HG03045 (cell line): Measurements from ENCODE around the gene PCP4L1.

Experiments used
- ATAC-seq: cut with Tn5 transposase; IDR thresholded peaks from one replicate; pipeline ENCODE4 v1.9.1; 2021; ENCODE audit warnings: mild to moderate bottlenecking, moderate library complexity; ENCODE audit not compliant: unreplicated experiment

Gene PCP4L1

DNA sequence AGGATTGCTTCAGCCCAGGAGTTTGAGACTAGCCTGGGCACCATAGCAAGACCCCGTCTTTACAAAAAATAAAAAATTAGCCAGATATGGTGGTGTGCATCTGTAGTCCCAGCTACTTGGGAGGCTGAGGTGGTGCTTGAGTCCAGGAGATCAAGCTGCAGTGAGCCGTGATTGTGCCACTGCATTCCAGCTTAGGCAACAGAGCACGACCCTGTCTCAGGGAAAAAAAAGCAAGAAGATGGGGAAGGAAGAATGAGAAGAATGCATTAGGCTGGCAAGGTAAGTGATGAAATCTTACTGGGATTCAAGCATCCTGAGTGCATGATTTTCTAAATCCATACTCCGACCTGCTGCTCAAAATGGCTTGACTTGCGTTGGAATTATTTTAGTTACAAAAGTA lies 6.8 kb downstream of the PCP4L1 start:
- no peak for ATAC-seq

DNA sequence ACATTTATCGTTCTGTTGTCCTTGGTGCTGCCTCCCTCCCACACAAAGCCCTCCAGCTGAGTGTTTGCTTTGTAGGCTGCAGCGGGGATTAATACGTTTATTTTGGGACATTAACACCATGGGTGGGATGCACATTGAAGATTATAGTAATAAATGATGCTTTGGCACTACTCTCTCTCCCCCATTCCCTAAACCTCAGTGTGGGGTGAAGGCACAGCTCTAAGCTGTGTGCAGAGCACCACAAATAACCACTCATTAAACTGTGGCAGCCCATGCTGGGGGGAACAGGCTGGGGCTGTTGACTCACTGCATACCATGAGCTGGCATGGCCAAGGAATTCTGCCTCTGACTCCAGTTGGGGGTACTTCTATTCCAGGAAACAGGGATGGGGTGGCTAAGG lies 7.7 kb downstream of the PCP4L1 start:
- ATAC-seq, result no peak

DNA sequence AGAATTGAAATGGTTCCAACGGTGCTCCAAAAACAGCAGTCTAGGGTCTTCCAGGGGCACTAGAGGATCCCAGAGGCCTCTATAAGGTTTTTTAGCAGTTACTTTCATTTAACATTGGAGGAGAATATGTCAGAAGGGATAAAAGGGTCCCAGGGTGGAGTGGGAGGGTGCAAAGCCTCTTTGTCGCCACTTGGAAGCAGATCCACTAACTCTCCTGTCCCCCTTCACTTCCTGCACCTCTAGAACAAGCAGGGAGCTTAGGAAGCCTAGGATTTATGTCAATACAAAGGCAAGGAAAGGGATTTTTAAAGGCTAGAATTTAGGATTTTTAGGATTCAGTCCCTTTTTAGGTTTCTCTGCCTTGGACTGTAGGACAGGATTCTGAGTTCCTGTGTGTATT lies 8.3 kb downstream of the PCP4L1 start:
- ATAC-seq, result no peak

DNA sequence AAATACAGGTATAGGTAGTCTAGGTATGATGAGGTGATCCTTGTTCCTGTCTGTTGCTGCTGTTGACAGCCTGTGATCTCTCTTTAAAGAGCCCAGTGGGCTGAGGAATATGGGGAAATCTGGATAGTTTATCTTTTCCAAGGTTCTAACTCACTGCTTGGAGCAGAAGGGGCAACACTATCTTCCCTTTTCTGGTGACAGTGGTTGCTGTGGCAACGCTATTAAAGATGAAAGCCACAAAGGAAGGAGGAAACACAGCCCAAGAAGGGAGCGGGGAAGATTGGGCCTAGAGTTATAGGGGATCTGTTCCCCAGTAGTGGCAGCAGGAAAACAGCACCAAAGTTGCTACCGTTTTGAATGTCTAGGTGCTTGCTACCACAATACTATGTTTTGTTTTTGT lies 8.8 kb downstream of the PCP4L1 start:
- ATAC-seq, result no peak

DNA sequence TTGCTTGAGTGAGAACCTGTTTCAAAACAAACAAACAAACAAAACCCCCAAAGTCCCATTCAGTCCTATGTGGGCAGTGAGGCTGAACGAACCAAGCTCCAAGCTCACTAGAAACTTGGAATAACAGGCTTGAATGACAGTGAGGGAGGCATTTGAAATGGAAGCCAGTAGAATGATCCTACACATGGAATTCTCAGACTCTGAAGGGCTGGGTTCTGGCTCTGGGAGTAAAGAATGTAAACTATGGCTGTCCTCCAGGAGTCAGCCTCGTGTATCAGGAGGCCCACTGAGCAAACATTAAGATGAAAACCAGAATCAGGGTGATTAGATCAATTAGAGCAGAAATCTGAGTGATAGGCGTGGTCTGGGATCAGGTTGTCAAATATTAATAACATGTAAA lies 14.9 kb downstream of the PCP4L1 start:
- no peak for ATAC-seq

DNA sequence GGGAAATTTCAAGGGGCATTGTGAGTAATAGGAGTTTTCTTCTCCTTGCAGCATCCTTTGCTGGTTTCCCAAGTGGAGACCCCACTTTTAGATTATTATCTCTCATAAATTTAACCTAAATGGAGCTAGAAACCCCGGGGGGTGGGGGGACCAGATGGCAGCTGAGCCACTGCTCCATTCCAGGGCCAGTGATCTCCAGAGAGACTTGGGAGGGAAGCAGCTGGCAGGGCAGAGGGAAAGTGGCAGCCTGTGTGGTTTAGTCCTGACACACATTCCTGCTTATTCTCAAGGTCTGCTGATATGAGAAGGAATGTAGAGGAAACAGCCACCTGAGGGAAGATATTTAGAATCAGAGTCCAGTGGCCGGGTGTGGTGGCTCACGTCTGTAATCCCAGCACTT lies 16.3 kb downstream of the PCP4L1 start:
- ATAC-seq, result no peak

DNA sequence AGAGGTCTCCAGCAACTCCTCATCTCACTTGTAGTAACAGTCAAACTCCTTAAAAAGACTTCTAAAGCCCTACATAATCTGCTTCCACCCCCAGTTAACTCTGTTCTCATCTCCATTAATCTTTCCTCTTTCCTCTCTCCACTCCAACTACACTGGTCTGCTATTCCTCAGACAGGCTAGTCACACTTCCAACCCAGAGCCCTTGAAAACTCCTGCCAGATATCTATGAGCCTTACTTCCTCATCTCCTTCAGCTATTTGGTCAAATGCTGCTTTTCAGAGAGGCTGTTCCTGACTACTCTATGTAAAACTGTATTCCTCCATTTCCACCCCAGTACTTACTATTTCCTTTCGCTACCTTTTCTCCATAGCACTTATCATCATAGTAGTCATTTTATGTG lies 24.4 kb downstream of the PCP4L1 start:
- ATAC-seq, result no peak

DNA sequence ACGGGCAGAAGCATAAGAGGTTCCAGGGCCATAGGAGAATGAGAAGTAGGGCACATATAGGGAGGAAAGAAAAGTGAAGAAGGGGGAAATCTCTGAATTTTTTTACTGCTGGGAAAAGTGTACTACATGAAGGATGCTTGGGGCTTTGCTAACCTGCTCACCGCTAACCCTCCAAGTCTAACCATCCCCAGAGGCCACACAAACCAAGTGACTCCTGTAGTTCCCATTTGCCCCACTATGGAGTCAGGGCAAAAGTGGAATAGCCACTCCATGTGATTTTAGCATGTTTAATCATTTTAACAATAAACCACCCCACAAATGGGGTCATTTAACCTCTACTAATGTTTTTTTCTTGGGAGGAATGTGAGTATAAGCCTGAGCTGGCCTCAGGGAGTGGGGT lies 26.6 kb downstream of the PCP4L1 start:
- ATAC-seq, result no peak

DNA sequence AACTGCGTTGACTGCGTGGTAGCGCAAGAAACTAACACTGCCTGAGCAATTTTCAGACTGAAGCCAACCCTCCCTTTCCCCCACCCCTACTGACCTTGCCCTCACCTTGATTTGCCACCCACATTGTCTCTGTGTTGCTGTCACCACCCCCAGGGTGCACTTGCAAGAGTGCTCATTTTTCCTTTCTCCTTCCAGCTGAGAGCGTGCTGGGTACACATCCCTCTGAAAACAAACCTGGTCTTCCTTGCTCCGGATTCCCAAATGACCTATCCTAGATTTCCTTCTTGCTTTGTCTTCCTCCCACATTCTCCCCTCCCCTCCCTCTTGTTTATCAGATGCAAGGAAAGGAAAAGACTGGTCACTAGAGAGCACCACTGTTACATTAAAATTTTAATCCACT lies 27.0 kb downstream of the PCP4L1 start:
- ATAC-seq, result no peak

DNA sequence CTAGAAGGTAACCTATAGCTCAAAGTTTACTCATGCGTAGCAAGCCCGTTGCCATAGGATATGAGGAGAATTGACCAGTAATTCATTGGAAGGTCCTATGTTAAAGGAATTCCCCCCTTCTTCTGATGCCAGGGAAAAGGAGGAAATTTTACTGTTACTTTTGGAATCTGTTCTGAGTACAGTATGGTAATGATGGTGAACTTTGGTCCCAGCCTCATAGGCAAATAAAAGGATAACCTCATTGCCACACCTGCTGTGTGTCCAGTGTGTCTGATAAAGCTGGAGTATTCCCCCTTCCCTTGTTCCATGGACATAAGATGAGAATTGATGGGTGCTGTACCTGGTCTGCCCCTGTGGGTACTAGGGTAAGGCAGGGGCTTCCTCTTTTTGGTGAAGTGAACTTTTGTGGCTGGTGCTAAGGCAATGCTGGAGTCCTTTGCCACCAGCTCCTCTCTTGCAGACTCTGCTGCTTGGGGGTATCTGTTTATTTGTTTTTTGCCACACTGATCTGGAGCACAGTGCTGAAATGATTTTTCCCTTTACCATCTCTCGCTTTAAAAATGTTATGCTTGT lies 29.0 kb downstream of the PCP4L1 start:
- no peak for ATAC-seq

DNA sequence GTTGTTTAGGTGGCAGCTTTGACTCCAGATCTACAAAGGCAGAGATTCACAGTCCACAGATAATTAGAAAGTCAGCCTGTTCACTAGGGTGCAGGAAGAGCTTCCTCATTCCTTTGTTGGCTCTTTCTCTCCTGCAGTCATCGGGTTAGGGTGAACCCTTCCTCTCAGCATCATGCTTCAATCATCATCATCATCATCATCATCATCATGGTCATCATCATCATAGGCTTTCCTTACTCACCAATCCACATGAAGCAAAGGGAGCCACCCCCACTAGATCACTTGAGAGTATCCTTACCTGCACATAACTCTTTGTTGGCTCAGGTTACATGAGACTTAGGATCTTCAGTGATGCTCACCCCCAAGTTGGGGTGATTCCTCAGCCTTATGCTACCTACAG lies 32.2 kb downstream of the PCP4L1 start:
- no peak for ATAC-seq

DNA sequence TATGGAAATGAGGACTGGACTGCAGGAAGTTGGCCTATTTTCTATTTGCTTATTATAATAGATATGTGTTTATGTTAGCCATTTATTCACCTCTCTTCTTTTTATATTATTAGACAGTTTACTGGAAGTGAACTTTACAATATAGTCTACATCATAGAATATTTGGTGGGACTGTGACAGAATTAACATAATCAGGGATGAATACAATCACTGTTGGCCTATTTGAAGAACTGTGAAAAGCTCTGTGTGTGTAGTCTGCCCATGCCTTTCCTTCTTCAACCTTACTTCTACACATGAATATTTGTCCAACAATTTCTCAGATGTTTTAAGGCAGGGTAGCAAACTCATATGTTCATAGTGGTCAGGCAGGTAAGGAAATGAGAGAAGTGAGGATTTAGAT lies 38.9 kb downstream of the PCP4L1 start:
- no peak for ATAC-seq

DNA sequence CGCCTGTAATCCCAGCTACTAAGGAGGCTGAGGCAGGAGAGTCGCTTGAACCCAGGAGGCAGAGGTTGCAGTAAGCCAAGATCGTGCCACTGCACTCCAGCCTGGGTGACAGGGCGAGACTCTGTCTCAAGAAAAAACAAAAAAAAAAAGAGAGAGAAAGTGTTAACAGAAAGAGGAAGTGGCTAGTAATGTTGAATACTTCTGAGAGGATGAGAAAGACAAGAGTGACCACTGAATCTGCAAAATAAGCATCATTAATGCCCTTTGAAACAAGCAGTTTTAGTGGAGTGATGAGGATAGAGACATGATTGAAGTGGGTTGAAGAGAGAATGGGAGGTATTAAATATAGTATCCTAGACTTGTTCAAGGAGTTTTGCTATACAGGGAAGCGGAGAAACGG lies 39.6 kb downstream of the PCP4L1 start:
- no peak for ATAC-seq

DNA sequence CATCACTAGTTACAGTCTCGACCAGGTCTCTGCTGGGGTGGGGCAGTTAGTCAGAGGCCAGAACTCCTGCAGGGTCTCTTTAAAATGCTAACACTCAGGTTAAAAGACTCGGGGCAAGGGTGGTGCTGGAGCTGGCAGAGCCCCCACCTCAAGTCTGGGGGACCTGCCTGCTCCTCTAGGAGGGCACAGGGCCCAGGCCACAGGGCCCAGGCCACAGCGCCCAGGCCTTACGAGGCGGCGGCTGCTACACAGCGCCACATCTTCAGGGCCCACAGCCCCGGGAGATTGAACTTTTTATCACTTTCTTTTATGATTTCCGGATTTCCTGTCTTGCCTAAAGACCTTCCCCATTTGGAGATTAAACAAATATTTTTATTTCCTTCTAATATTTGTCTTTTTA lies 40.8 kb downstream of the PCP4L1 start:
- no peak for ATAC-seq

DNA sequence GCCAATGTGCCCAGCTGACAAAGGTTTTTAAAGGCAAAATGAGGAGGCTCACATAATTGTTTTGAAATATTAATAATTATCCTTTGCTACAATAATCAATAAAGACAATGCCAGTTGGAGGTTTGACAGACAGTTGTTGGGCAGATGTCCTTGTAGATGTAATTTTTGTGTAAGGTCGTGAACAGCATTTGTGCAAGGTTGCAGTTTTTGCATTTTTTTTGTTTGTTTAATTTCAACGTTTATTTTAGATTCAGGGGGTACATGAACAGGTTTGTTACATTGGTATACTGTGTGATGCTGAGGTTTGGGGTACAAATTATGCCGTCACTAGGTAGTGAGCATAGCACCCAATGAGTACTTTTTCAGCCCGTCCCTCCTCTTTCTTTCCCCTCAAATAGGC lies 41.9 kb downstream of the PCP4L1 start:
- no peak for ATAC-seq

DNA sequence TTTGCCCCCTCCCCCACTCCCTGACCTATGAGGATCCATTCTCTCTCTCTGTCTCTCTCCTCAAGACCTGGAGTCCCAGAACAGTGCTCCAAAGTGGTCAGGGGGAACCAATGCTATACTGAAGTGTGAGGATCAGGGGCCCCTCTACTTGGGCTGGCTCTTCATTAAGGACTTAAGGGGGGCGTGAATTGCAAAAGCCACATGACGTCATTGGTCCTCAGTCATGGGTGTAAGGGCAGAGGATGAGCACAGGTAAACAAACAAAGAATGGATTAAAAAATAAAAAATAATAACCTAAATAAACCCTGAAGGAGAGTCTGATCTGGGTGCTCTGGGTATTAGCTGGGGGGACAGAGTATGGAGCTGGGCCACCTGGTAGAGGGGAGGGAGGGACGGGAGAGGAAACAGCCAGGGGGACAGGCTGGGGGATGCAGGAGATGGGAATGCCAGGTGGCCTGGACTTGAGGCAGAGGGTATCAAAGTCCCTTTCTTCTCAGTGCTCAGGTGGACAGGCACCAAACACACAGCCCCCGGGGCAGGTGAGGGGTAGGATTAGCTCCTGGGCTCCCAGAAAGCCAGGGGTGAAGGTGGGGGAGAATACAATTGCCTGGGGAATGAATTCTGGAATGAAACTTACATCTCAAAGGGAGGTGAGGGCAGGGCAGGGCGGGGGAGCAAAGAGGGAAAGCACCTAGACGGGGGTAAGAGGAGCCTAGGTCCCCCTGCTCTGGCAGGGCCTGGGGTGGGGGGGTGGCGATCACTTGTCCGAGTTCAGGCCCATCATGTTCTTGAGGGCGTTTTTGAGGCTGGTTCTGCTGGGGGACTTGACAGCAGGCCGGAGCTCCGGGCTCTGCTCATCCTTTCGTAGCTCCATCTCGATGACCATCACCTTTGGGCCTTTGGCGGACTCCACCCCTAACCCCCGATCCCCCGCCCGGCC lies 46.7 kb downstream of the PCP4L1 start:
- no peak for ATAC-seq

DNA sequence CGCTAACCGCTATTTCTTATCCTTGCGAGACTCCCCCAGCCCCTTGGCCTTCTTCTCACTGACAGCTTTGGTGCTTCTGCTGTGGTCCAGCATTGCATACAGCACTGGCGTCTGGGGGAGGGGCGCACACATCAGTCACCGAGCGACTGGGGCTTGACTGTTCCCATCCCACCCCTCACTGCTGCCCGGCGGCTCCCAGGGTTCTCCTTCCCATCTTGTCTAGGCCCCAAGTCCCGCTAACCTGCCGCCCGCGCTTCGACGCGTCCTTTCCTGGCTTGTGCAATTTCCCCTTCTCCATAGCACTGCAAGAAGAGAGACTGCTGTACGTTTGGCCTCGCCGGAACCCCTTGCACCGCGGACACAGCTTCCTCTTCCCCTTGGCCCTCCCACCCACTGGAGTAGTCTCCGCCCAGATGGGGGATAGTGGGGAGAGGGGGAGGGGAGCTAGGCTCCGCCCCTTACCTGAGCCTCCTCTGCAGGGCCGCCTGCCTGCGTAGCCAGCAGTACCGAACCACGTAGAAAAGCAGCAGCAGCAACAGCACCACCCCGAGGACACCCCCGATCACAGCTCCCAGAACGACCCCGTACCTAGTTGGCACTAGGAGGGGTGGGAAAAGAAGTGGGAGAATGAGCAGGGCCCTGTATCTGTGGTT lies 47.4 kb downstream of the PCP4L1 start:
- peak; percentile 73 for ATAC-seq

DNA sequence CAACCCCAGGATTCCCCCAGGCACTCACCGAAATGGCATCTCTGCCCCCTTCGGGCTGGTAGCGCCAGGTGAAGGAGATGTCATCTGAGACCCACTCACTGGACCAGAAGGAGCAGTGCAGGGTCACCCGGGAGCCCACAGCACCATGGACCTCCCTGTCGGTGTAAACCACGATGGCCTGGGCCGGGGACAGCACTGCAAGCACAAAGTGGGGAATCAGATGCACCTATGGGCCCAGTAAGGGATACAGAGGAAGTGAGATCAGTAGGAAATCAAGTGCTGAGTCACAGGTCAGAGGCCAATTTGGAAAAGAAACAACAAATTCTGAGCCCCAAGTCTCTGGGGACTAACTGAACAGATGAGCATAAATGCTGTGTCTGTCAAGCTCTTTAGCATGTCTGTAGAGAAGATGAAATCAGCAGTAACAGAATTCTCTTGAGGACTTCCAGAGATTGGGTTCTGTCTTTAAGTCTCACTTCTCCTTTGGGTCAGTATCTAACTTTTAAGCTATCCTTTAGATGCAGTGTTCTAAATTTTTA lies 48.8 kb downstream of the PCP4L1 start:
- no peak for ATAC-seq

DNA sequence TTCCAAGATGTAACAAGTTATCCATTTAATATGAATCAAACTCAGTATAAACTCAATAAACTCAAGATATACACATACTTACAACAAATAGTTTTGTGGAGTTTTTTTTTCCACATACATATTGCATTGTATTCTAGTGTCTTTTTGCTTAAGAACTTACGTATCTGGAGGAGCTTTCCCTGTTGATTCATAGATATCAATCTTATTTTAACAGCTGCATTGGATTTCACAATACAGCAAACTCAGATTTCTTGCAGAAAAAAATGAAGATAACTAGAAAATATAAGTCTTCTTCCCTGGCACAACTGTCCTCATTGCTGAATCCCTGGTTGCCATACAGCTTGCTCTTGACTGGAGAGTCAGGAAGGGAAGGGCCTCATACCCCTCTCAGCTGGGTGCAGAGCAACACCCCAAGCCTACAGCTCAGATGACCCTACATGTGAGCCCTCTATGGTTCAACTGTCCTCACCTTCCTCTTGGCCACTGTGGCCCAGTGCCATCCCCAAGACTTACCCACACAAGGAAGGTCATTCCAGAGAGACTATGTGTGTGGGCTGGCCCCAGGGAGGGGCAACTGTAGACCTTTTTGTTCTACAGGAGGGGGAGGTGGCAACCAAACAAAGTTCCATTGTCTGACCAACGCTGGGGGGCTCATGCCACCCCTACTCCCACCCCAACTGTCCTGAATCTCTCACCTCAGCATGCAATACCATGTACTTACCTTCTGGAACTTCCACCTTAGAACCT lies 49.5 kb downstream of the PCP4L1 start:
- no peak for ATAC-seq

DNA sequence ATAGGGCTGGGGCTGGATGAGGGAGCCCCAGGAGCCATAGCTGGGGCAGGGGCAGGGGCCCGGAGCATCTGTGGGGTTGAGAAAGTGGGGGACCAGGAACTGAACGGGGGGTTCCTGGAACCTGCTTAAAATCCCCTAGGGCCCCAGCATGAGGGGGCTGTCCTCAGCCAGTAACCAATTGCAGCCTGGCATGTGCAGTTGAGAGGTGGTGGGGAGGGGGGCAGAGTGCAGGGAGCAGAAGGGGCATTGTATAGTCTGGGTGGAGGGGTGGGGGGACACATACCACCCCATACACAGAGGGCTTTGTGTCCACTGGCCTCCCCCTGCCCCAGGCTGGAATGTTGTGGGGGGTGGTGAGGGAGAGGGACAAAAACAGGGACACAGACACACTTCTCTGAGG lies 51.3 kb downstream of the PCP4L1 start, which contains the start of gene MPZ:
MPZ (minus strand) TSS at position 101 of the 400 bp plus-strand sequence; CDS start at position 38, 63 bp downstream.
- ATAC-seq, result no peak

DNA sequence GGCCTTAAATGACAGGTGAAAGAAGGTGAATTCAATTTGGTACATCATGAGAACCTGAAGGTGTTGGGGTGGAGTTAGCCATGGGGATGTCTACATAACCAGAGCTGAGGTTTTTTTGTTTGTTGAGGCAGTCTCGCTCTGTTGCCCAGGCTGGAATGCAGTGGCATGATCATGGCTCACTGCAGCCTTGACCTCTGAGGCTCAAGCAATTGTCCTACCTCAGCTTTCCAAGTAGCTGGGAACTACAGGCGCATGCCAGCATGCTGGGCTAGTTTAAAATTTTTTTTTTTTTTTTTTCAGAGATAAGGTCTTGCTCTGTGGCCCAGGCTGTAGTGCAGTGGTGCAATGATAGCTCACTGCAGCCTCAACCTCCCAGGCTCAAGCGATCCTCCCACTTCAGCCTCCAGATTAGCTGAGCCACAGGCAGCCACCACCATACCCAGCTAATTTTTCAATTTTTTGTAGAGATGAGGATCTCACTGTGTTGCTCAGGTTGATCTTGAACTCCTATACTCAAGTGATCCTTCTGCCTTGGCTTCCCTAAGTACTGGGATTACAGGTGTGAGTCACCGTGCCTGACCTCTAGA lies 53.1 kb downstream of the PCP4L1 start:
- ATAC-seq, result no peak
